Activated CD8-positive, alpha-beta memory T cell treated with anti-CD3 and anti-CD28 coated beads, Interleukin-2, amount 50 U/mL, for 48 hours (primary cell): ENCODE measurements around the gene ST3GAL5.

Experiments
- DNase-seq: peaks from one replicate; pipeline ENCODE4 v3.0.0-alpha.2; 2020

Gene ST3GAL5

GRCh38 chr2:85802354-85803103, 86.3 kb downstream of the ST3GAL5 start:
- peak; percentile 20 for DNase-seq

DNA sequence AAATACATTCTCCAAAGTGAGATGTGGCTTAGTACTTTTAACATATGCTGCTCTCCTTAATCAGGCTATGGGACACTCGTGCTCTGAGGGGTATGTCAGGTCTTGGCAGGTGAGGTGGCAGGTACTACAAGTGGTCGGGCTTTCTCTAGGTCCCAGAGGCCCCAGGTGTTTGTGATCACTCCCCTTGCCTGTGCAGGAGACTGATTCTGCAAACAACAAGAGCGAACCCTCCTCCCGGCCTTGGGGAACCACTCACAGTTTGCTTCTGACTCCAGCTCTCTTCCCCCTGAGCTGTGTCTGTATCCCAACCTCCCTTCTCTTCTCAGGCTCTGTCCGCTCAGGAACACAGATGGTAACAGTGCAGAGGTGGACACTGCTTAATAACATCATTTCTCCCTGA, 86.9 kb downstream of the ST3GAL5 start:
- peak; percentile 39 for DNase-seq

DNA sequence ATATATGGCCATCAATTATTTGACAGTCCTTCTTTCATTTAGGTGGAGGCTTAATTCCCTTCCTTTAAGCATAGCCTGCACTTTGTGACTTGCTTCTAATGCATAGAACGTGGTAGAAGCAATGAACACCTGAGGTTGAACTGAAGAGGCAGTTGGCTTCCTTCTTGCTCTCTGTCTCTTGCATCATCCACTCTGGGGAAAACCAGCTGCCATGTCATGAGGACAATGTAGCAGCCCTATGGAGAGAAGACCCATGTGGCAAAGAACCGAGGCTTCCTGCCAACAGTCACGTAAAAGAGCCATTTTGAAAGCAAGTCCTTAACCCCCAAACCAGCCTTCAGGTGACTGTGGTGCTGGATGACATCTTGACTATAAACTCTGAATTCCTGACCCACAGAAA, 88.2 kb downstream of the ST3GAL5 start:
- DNase-seq, result peak; percentile 17

- peak; percentile 48 for DNase-seq
Measured at GRCh38 chr2:85799215-85799956, 89.4 kb downstream of the ST3GAL5 start.

GRCh38 chr2:85797921-85798320, 90.9 kb downstream of the ST3GAL5 start:
- no peak for DNase-seq

DNA sequence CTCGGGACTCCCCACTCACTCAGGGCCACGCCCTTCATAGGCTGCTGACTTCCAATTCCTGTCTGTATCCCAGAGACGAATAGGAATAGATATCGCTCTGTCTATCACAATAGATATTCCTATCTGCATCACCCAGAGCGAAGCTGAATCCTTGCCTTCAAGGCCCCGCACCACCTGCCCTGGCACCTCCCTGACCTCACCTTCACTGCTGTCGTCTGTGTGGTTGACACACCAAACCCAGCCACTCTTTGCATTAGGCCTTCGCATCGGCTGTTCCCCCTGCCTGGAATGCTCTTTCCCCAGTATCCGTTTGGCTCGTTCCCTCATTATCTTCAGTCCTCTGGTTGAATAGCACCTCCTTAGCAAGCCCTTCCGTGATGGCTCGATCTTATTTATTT, 91.5 kb downstream of the ST3GAL5 start:
- DNase-seq, result no peak

GRCh38 chr2:85796341-85797262, 92.2 kb downstream of the ST3GAL5 start:
- DNase-seq, result no peak

- DNase-seq, result no peak
Measured at GRCh38 chr2:85796046-85796340, 92.8 kb downstream of the ST3GAL5 start.

DNA sequence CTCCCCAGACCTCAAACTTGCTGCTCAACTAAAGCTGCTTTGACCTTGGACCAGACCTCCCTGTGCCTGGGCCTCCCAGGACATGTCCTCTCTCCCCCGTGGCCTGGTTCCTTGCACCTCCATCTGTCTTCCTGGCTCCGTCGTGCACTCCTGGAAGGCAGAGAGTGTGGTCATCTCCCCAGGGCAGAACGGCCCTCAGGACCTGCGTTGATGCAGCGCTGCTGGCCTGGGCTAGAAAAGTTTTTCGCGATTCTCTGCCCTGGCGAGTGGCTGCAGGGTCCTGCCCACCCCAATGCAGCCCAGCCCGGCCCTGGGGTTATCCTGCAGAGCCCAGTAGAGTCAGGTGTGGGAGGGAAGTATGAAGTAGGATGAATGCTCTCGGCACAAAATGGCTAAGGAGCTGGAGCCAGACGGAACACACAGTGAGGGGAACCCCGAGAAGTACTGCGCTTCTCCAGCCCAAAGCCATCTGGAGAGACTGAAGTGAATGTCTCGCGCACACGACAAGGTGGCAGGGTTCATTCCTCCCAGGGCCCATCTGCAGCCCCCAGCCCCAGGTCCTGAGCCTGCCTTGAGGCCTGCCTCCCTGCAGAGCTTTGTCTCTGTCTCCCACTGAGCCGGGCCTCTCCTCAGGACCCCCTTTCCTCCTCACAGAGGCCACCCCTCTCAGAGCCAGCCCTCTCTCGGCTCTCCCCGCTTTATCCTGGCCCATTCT, 93.3 kb downstream of the ST3GAL5 start:
- no peak for DNase-seq

- no peak for DNase-seq
Measured at GRCh38 chr2:85794491-85795121, 94.2 kb downstream of the ST3GAL5 start.

DNA sequence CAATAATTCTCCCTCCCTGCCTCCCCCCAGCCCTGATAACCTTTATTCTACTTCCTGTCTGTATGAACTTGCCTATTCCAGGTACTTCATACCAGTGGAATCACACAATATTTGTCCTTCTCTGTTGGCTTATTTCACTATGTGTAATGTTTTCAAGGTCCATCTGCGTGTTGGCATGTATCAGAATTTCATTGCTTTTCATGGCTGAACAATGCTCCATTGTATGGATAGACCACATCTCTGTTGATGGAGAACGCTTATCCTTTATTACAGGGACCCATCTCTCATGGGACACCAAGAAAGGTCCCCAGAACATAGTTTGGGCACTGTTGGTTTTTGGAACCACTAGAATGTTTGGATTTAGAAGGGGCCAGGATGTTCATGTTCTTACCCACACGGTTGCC, 94.8 kb downstream of the ST3GAL5 start:
- no peak for DNase-seq

DNA sequence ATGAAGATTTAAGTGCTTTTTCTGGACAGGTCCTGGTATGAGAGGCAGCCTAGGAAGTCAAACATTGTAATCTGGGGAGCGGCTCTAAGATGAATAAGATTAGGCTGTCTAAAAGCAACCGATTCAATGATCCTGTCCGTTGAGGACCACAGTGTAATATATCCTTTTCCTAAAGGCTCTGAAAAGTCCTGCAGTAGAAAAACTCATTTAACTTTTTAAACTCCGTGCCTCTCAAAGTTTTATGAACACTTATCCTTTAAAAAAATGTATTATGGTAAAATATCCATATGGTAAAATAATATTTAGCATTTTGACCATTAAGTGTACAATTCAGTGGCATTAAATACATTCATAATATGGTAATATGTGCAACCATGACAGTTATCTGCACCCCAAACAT, 95.2 kb downstream of the ST3GAL5 start:
- no peak for DNase-seq

DNA sequence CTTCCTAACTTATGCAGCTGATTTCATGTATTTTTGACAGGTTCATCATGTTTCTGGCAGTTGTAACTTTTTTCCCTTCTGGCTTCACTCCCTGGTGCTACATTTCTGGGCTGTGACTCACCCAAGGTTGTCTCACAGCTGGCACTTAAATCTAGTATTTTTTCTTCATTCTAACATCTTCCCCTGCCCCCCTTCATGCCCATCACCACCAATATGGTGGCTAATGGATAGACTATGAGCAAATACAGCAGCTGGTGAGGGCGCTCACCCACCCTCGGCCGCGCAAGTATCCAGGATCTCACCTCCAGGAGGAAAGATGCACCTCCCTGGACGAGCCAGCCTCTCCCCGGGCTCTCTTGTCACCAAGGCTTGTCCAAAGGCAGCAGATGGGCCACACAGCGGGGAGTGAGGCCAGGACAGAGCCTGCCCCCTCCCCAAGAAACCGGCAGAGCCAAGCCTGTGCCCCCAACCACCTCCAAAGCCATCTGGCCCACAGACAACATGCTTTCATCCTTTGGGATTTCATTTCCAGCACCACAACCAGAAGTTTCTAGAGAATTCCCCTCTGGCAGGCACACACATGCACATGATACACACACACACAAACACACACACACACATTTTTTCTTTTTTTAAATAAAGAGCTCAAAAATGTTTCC, 95.9 kb downstream of the ST3GAL5 start:
- DNase-seq, result no peak

- DNase-seq, result no peak
Measured at GRCh38 chr2:85791704-85792565, 96.9 kb downstream of the ST3GAL5 start.

DNA sequence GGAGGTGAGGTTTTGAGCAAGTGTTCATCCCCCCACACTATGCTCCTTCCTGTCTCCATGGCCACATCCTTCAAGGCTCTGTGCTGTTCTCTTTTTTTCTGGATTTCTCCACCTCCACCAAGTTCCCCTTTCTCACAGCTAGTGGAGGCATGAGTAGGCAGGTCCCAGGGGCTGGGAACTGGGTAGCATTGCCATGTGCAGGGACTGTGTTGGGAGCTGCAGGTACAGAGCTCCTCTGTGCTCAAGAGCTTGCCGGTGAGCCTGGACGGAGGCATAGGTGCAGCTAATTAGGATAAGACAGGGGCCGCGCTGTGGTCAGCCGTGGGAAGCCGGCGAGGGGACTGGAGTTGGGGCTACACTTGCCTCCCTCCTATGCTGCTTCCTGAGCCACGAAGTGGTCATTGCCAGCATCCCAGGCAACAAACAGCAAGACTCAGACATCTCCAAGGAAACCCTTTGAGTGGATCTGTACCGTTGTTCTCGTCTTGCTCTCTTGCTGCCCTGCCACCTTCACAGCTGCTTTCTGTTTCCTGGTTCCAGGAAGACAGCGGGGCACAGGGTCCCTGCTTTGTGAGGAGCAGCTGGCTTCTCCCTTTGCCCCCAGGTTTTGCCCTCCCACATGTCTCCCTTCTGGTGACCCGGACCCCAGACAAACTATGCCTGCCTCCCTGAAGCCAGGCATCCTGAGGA, 98.1 kb downstream of the ST3GAL5 start:
- DNase-seq, result no peak

- no peak for DNase-seq
Measured at GRCh38 chr2:85790032-85790431, 98.8 kb downstream of the ST3GAL5 start.

GRCh38 chr2:85789271-85789670, 99.5 kb downstream of the ST3GAL5 start:
- DNase-seq, result no peak

DNA sequence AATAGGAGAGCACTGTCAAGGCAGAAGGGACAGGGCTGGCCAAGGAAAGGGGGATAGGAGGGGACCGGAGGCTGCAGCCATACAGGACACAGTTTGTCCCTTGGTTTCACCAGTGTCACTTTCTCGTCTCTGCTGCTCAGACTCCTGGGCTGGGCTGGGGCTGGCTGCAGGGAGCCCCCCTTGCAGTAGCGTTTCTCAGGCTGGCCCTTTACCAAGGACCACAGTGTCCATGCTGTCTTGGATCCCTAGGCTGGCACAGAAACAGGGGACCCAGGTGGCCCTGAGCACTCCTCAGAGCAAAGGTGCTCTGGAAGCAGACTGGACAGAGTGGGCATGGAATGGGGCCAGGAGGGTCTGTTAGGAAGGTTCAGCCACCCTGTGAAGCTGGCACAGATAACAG, 100.2 kb downstream of the ST3GAL5 start:
- DNase-seq, result no peak

DNA sequence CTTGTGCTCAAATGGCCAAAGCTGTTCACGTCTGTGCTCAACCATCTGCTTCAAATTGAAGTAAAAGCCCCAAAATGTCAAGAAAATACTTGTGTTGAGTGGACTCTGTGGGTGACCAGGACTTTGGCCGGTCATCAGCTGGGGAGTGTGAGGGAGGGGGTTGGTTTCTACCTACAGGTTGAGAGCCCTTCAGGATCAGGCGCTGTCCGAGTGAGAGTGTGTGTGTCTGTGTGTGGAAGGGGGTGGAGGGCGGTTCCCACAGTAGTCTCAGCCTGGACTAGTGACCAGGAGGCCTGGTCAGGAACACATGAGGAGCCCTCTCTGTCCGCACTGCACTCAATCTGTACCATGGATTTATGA, 100.8 kb downstream of the ST3GAL5 start:
- DNase-seq, result no peak

DNA sequence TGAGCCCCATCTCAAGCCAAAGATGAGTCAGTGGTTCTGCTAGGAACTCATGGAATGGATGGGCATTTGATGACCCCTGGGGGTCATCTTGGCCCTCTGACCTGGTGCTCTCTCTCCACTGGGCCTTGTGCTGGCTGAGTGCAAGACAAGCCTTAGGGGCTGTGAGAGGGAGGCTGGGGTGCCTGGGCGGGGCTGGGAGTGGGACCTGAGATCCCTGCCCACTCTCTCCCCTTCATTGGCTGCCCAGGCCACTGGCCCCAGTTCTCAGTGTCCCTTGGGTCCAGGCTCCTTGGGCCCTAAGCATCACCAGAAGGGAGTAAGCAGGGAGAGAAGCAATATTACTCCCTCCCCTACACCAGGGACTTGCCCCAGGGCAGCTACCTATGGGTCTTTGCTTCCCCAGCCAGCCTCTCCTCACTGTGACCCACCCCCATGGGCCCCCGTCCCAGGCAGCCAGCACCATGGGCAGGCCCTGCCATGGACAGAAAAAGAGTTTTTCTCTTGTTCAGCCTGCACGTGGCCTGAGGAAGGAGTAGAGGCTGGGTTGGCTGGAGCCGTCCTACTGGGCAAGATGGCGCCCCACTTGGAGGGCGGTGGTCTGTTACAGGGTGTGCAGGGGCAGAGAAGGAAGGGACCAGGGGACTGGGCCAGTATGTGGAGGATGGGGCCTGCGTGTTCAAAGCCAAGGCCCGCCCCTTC, 101.4 kb downstream of the ST3GAL5 start:
- no peak for DNase-seq
